Stimulated activated CD8-positive, alpha-beta memory T cell treated with anti-CD3 and anti-CD28 coated beads, Interleukin-4, amount 100 ng/mL, for 24 hours (primary cell): ENCODE results near the gene BFSP1.

ENCODE experiments used
- DNase-seq: peaks from one replicate; pipeline ENCODE4 v3.0.0-alpha.2; 2020; ENCODE audit warnings: low read depth

BFSP1 gene

GRCh38 chr20:17530716-17531664 is at the start of gene BFSP1:
Gene BFSP1, minus strand, starts transcription at chr20:17531379. Its CDS starts 50 bp downstream, at chr20:17531329.
- DNase-seq: peak; percentile 27

DNA sequence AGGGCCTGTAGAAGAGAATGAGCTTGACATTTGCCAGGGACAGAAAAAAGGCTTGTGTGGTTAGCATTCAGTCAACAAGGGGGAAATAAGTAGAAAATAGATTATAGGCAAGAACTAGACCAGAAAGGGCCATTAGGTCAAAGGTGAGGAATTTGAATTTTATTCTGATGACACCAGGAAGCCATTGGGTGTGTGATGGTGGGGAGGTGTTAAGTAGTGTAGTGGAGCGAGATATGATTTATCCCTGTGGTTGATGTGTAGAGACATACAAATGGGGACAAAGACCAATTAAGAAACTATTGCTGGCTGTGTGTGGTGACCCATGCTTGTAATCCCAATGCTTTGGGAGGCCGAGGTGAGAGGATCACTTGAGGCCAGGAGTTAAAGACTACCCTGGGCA is 49.7 kb upstream of the BFSP1 start:
- DNase-seq: no peak

DNA sequence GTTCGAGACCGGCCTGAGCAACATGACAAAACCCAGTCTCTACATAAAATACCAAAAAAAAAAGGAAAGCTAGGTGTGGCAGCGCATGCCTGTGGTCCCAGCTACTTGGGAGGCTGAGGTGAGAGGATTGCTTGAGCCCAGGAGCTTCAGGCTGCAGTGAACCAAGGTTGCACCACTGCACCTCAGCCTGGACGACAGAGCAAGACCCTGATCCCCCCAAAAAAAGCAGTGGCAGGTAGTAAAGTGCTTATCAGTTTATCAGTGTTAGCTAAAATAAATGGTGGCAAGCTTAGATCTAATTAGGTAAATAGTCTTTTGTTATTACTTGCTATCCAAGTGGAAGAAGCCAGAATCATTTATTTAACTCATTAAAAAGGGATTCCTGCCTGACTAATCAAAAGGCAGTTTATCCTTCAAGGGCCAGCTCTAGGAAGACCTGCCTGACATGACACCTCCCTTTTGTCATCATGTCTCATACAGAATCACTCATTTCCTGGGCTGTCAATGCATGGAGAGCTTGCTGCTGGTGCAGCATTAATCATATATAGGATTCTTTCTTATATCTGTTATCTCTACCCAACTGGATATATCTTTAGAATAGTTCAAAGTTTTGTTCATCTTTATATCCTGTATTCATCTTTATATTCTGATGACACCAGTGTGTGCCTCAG is 48.3 kb upstream of the BFSP1 start:
- DNase-seq: no peak

GRCh38 chr20:17576215-17576614 is 45.0 kb upstream of the BFSP1 start:
- no peak for DNase-seq

DNA sequence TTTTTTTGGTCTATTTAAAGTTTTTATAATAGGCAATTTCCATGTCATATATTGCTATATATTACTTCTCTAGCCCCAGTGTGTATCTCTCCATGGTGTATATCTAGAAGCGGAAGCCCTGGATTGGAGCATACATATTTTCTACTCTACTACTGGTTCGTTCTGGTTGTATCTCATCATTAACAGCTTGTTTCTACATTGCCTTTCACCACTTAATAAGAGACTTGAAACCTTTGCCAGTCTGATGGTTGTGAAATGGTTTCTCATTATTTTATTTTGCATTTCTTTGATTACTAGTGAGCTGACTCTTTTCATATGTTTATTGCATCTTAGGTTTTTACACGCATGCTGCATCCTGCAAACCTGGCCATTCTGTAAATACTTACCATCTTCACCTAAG is 42.3 kb upstream of the BFSP1 start:
- DNase-seq: no peak

DNA sequence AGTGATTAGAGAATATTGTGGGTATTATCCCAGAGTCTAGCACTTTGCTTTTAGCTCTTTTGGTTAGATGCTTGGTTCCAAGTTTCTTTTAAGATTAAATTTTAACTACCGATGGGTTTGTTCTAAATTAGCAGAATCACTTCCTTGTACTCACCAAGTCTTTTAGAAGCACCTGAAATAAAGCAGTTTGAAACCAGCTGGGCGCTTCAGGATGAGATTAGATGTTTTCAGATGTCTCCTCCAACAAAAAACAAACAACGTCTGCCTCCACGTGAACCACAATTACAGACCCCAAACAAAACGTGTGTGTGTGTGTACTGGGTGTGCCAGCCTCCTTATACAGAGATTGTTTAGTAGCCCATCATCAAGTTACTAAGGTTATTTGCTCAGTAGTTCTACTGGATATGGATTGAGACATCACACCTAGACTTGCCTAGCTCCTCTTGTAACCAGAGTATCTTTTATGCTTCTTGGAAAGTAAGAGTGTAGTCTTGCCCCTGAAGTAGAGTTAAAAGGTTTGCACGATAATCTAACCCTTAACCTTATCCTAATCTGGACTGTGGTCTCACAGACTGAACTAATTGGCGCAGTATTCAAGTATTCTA is 41.0 kb upstream of the BFSP1 start:
- no peak for DNase-seq

GRCh38 chr20:17571153-17571527 is 40.0 kb upstream of the BFSP1 start:
- no peak for DNase-seq

GRCh38 chr20:17570347-17571152 is 39.4 kb upstream of the BFSP1 start:
- no peak for DNase-seq

DNA sequence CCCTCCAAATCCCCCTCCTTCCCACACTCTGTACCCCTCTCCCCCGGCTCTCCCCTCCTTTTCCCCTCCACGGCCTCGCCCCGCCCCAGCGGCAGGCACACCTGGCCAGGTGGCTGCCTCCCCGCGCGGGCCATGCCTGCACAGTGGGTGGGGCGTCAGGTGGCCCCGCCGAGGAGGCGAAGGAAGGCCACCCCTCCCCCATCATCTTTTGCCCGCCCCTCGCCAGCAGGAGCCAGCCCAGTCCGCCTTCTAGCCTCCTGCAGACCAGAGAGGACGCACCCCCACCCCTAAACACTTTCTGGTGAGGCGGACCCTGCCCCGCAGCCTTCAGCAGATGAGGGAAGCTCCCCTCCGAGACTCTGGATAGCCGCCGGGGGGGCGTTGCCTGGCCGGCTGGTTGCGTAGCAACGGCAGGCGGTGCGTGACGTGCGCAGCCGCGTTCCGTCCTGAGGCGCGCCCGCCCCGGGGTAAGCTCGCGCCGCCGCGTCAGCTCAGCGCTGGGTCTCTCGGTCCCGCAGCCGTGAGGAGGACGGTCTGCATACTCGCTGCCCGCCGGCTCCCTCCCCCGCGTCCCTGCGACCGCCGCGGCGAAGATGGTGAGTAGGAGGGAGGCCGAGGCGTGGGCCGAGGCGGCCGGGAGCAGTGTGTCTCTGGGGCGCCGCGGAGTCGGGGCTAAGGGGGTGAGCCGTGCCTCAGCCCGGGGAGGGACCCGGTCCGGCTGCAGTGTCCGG is 38.6 kb upstream of the BFSP1 start, which contains the start of gene DSTN:
TSS of gene DSTN (plus strand) at position 460 of the 731 bp plus-strand sequence. CDS start at position 594, 134 bp downstream.
- DNase-seq: peak; percentile 85

DNA sequence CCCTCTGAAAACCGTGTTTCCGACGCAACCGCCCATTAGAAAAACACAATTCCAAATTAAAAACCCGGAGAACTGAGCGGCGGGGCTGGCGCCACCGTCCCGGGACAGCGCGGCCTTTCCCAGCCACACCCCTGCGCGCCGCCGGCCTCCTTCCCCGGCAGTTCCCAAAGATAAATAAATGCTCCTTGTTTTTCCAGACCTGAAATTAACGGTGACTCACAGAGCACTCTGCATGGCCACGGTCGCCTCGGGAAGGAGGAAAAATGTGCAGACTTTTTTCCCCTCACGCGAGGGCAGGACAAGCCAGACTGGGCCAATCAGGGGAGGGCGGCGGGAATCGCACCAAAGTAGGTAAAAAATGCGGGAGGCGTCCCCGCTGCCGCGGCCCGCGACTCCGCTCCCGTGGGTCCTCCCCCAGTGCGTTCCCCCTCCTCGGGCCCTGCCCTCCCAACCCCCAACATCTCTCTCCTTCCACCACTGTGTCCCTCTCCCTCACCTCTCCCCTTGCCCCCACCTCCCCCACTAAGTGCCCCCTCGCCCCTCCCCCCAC is 37.9 kb upstream of the BFSP1 start:
- DNase-seq: no peak

- DNase-seq: no peak
Observed at GRCh38 chr20:17568045-17568788, 37.0 kb upstream of the BFSP1 start.

DNA sequence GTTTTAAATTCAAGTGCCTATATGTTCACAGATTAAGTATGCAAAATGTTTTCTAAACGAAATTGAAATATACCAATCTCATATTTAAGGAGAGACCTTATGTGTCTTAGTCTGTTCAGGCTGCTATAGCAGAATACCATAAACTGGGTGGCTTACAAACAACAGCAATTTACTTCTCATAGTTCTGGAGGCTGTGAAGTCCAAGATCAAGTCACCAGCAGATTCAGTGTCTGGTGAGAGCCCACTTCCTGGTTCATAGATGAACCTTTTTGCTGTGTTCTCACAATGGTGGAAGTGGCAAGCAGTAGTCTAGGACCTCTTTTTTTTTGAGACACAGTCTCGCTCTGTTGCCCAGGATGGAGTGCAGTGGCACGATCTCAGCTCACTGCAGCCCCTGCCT is 35.2 kb upstream of the BFSP1 start:
- DNase-seq: no peak

GRCh38 chr20:17565169-17565845 is 34.1 kb upstream of the BFSP1 start:
- DNase-seq: no peak

- DNase-seq: no peak
Observed at GRCh38 chr20:17562804-17563305, 31.7 kb upstream of the BFSP1 start.

DNA sequence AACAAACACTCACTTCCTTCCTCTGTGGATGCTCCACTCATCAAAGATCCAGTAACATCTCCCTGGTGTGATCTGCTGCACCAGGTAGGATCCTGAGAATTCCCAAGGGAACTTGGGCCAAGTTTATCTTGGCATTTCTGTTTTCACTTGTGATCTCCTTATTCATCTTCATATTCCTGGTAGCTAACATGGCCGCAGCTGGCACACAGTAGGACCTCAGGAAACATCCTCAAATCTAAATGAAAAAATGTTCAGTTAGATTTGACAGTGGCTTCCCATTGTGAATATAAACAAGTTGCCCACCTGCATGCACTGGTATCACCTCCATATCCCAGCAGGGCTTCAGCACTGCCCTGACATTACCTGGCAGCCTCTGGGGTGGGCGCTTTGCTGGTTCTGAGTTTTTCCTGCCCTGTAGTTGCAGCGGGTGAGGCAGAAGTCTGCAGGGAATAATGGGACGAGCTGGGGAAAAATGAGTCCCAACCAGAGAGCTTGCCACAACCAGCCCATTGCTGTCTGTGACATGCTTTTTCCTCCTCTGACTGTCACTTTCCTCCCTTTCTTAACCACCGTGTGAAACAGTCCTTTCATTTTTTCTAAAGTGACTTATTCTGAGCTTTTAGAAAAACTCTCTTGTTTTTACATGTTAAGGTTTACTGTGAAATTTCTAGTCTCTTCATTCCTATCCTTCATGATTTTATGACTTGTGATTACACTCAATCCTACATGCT is 29.3 kb upstream of the BFSP1 start:
- no peak for DNase-seq

GRCh38 chr20:17559338-17559737 is 28.2 kb upstream of the BFSP1 start:
- no peak for DNase-seq

GRCh38 chr20:17558941-17559304 is 27.7 kb upstream of the BFSP1 start:
- DNase-seq: no peak

- no peak for DNase-seq
Observed at GRCh38 chr20:17558154-17558940, 27.2 kb upstream of the BFSP1 start.
